Stomach (tissue), 4 donors: ENCODE results near the gene SGMS2.

Experiments
- EP300 ChIP-seq: sonication (generic); formaldehyde crosslinking; IDR thresholded peaks from one replicate; pipeline ENCODE4 v1.6.1; 2017; ENCODE audit warnings: antibody characterized with exemption
- POLR2A ChIP-seq, 4 donors: fragments of 450-650 bp; IDR thresholded peaks; one replicate each; pipeline ENCODE4 v1.6.1; 2016; ENCODE audit warnings: antibody characterized with exemption in 4 of 4, control low read depth in 2 of 4, mild to moderate bottlenecking in 1 of 4, moderate library complexity in 1 of 4
- POLR2AphosphoS5 ChIP-seq, 3 donors: sonication (generic); formaldehyde crosslinking; IDR thresholded peaks; one replicate each; pipeline ENCODE4 v1.6.1; 2016; ENCODE audit warnings: antibody characterized with exemption in 3 of 3
- TF ChIP-seq, protein P1 (sequence below), 7 experiments: fragments of 450-650 bp in 4 of 7; fragments of 200-600 bp in 3 of 7; sonication (generic) in 3 of 7; IDR thresholded peaks; one replicate each; pipeline ENCODE4 v1.5.1; 2016 to 2019; ENCODE audit warnings: antibody characterized with exemption in 7 of 7, control low read depth in 2 of 7, mild to moderate bottlenecking in 1 of 7

DNA sequence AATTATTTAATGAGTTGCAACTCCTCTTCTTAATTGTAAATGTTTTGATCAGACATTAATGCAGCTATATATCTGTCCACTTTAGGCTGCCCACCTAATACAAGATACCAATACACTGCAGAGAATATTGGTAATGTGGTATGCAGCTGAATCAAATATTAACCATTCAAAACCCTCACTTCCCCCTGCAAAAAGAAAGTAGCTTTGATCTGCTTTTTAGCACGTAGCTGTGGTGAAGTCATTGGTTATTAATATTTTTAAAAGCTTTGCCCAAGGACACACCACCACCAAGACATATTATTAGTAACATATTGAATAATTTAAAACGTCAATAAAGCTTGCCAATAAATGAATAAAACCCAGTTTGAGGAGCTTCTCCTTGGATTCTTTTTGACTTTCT, 78.0 kb downstream of the SGMS2 start:
- TF ChIP-seq, protein P1, sequence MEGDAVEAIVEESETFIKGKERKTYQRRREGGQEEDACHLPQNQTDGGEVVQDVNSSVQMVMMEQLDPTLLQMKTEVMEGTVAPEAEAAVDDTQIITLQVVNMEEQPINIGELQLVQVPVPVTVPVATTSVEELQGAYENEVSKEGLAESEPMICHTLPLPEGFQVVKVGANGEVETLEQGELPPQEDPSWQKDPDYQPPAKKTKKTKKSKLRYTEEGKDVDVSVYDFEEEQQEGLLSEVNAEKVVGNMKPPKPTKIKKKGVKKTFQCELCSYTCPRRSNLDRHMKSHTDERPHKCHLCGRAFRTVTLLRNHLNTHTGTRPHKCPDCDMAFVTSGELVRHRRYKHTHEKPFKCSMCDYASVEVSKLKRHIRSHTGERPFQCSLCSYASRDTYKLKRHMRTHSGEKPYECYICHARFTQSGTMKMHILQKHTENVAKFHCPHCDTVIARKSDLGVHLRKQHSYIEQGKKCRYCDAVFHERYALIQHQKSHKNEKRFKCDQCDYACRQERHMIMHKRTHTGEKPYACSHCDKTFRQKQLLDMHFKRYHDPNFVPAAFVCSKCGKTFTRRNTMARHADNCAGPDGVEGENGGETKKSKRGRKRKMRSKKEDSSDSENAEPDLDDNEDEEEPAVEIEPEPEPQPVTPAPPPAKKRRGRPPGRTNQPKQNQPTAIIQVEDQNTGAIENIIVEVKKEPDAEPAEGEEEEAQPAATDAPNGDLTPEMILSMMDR (IDR thresholded peaks at IDR 0.05), result no peak
- TF ChIP-seq POLR2AphosphoS5 (IDR thresholded peaks at IDR 0.05) (no peak), EP300 (no peak), POLR2A (IDR thresholded peaks at IDR 0.05) (no peak)
